Trophoblast cell (in vitro differentiated cells and primary cell): ENCODE measurements around the gene ARHGEF18.

Source experiments
- DNase-seq, 2 donors: peaks; one replicate each; pipeline ENCODE4 v3.0.0-alpha.2; 2016
- H2AFZ ChIP-seq: 2 replicates; pipeline ENCODE4 v1.6.1; 2013; ENCODE audit warnings: low read length, moderate library complexity, mild to moderate bottlenecking; ENCODE audit not compliant: insufficient read depth, poor library complexity
- H2AK5ac ChIP-seq: 2 replicates; pipeline ENCODE4 v1.6.1; 2013; ENCODE audit warnings: mild to moderate bottlenecking, low read length
- H2BK120ac ChIP-seq: 2 replicates; pipeline ENCODE4 v1.6.1; 2013; ENCODE audit warnings: low read length, mild to moderate bottlenecking, moderate library complexity; ENCODE audit not compliant: insufficient read depth, poor library complexity
- H2BK12ac ChIP-seq: 2 replicates; pipeline ENCODE4 v1.6.1; 2013; ENCODE audit warnings: mild to moderate bottlenecking, low read length, moderate library complexity
- H2BK5ac ChIP-seq: 2 replicates; pipeline ENCODE4 v1.6.1; 2013; ENCODE audit warnings: low read length, low read depth, moderate library complexity, mild to moderate bottlenecking; ENCODE audit not compliant: poor library complexity
- H3K14ac ChIP-seq: 2 replicates; pipeline ENCODE4 v1.6.1; 2013; ENCODE audit warnings: mild to moderate bottlenecking, low read length
- H3K18ac ChIP-seq: 2 replicates; pipeline ENCODE4 v1.6.1; 2013; ENCODE audit warnings: mild to moderate bottlenecking, low read length
- H3K23ac ChIP-seq: 2 replicates; pipeline ENCODE4 v1.6.1; 2013; ENCODE audit warnings: low read length
- H3K27ac ChIP-seq: 2 replicates; pipeline ENCODE4 v1.5.1; 2013; ENCODE audit warnings: low read depth, mild to moderate bottlenecking, inconsistent platforms, low read length, moderate library complexity
- H3K27me3 ChIP-seq: 2 replicates; pipeline ENCODE4 v1.6.1; 2013; ENCODE audit warnings: inconsistent platforms, mild to moderate bottlenecking, low read length, moderate library complexity; ENCODE audit not compliant: insufficient read depth
- H3K36me3 ChIP-seq, 2 experiments: 1 replicate in 1 of 2; 2 replicates in 1 of 2; pipeline ENCODE4 v1.6.1; 2013; ENCODE audit warnings: low read length in 2 of 2, mild to moderate bottlenecking in 2 of 2, moderate library complexity in 1 of 2; ENCODE audit not compliant: insufficient read depth in 2 of 2, control insufficient read depth in 1 of 2
- H3K4ac ChIP-seq: 2 replicates; pipeline ENCODE4 v1.6.1; 2013; ENCODE audit warnings: low read depth, mild to moderate bottlenecking, low read length, moderate library complexity
- H3K4me1 ChIP-seq, 2 experiments: 1 replicate in 1 of 2; 2 replicates in 1 of 2; pipeline ENCODE4 v1.6.1; 2013; ENCODE audit warnings: low read length in 2 of 2, mild to moderate bottlenecking in 2 of 2, moderate library complexity in 1 of 2; ENCODE audit not compliant: insufficient read depth in 2 of 2, control insufficient read depth in 1 of 2
- H3K4me2 ChIP-seq: 2 replicates; pipeline ENCODE4 v1.6.1; 2013; ENCODE audit warnings: inconsistent platforms, mild to moderate bottlenecking, low read length, moderate library complexity
- H3K4me3 ChIP-seq: 2 replicates; pipeline ENCODE4 v1.5.1; 2013; ENCODE audit warnings: mild to moderate bottlenecking, low read depth, low read length, inconsistent platforms
- H3K79me1 ChIP-seq: one replicate; pipeline ENCODE4 v1.6.1; 2013; ENCODE audit warnings: low read length
- H3K79me2 ChIP-seq: 2 replicates; pipeline ENCODE4 v1.6.1; 2013; ENCODE audit warnings: low read length, mild to moderate bottlenecking; ENCODE audit not compliant: control insufficient read depth, insufficient read depth, poor library complexity
- H3K9ac ChIP-seq: 2 replicates; pipeline ENCODE4 v1.6.1; 2013; ENCODE audit warnings: mild to moderate bottlenecking, low read length
- H3K9me3 ChIP-seq: 2 replicates; pipeline ENCODE4 v1.6.1; 2013; ENCODE audit warnings: low read depth, mild to moderate bottlenecking, control low read depth, inconsistent platforms, low read length; ENCODE audit not compliant: insufficient read depth
- H4K12ac ChIP-seq: 2 replicates; pipeline ENCODE4 v1.6.1; 2013; ENCODE audit warnings: low read depth, mild to moderate bottlenecking, low read length, moderate library complexity
- H4K8ac ChIP-seq: 2 replicates; pipeline ENCODE4 v1.6.1; 2013; ENCODE audit warnings: low read depth, mild to moderate bottlenecking, low read length, moderate library complexity
- H4K91ac ChIP-seq: one replicate; pipeline ENCODE4 v1.6.1; 2013; ENCODE audit warnings: low read depth, mild to moderate bottlenecking, low read length, moderate library complexity
- WGBS: extraction: QIAGEN DNeasy Blood & Tissue Kit; methylation state at CpG from one replicate; pipeline ENCODE4 v1.1.7; 2013; ENCODE audit warnings: missing lambda C conversion rate; ENCODE audit not compliant: insufficient read length, insufficient coverage; ENCODE audit errors: extremely low coverage; 5-methylcytosine and 5-hydroxymethylcytosine counted together

Gene ARHGEF18

GRCh38 chr19:7318176-7318575, 30.6 kb upstream of the ARHGEF18 start:
- Histone ChIP-seq H2AFZ (no peak overlapping the region), H4K8ac (no peak overlapping the region), H3K9ac (no peak overlapping the region), H3K27ac (no peak overlapping the region), H3K23ac (no peak overlapping the region), H2BK120ac (no peak overlapping the region), H4K91ac (no peak overlapping the region), H3K9me3 (peaks cover 3% of the 10 kb centered on the region), H3K4me2 (no peak overlapping the region), H3K36me3 (no peaks in the 10 kb centered on the region), H3K79me1 (no peaks in the 10 kb centered on the region), H2BK12ac (no peak overlapping the region), H2AK5ac (no peak overlapping the region), H3K14ac (no peak overlapping the region), H3K4me3 (no peak overlapping the region), H3K4ac (no peak overlapping the region), H3K27me3 (no peaks in the 10 kb centered on the region), H3K18ac (no peak overlapping the region), H4K12ac (no peak overlapping the region), H3K79me2 (no peaks in the 10 kb centered on the region), H3K4me1 (no peaks in the 10 kb centered on the region), H2BK5ac (no peak overlapping the region)
- WGBS = no CpG with 5 or more reads among the region's 2 CpGs
- DNase-seq = no peak

- peak; percentile 80 to 86 for DNase-seq
- Histone ChIP-seq H3K23ac (no peak overlapping the region), H3K9ac (no peak overlapping the region), H3K4me3 (no peak overlapping the region), H2BK120ac (no peak overlapping the region), H4K12ac (no peak overlapping the region), H3K36me3 (no peaks in the 10 kb centered on the region), H3K79me1 (no peaks in the 10 kb centered on the region), H3K79me2 (no peaks in the 10 kb centered on the region), H2BK12ac (no peak overlapping the region), H2AK5ac (no peak overlapping the region), H3K4me2 (no peak overlapping the region), H3K4ac (no peak overlapping the region), H4K8ac (no peak overlapping the region), H3K27ac (no peak overlapping the region), H3K4me1 (no peaks in the 10 kb centered on the region), H3K18ac (no peak overlapping the region), H2AFZ (no peak overlapping the region), H3K14ac (no peak overlapping the region), H3K9me3 (no peaks in the 10 kb centered on the region), H3K27me3 (no peaks in the 10 kb centered on the region), H2BK5ac (no peak overlapping the region), H4K91ac (no peak overlapping the region)
- WGBS = no CpG with 5 or more reads among the region's 10 CpGs
Measured at GRCh38 chr19:7326105-7326877, 22.4 kb upstream of the ARHGEF18 start.

GRCh38 chr19:7327802-7328201, 20.9 kb upstream of the ARHGEF18 start:
- no peaks in the 10 kb centered on the region for H3K36me3 ChIP-seq
- H2AFZ ChIP-seq = no peak overlapping the region
- H3K27ac ChIP-seq = no peak overlapping the region
- no peak overlapping the region for H3K23ac ChIP-seq
- H3K27me3 ChIP-seq = no peaks in the 10 kb centered on the region
- H2BK120ac ChIP-seq = no peak overlapping the region
- H2AK5ac ChIP-seq = no peak overlapping the region
- no peaks in the 10 kb centered on the region for H3K79me2 ChIP-seq
- H2BK5ac ChIP-seq = no peak overlapping the region
- H3K18ac ChIP-seq = no peak overlapping the region
- no peaks in the 10 kb centered on the region for H3K4me1 ChIP-seq
- no CpG with 5 or more reads among the region's 1 CpG for WGBS
- H2BK12ac ChIP-seq = no peak overlapping the region
- H3K79me1 ChIP-seq = no peaks in the 10 kb centered on the region
- DNase-seq = no peak
- H3K14ac ChIP-seq = no peak overlapping the region
- H4K12ac ChIP-seq = no peak overlapping the region
- no peak overlapping the region for H3K9ac ChIP-seq
- no peak overlapping the region for H3K4me3 ChIP-seq
- H4K8ac ChIP-seq = no peak overlapping the region
- no peak overlapping the region for H4K91ac ChIP-seq
- H3K4me2 ChIP-seq = no peak overlapping the region
- no peaks in the 10 kb centered on the region for H3K9me3 ChIP-seq
- no peak overlapping the region for H3K4ac ChIP-seq

- WGBS = no CpG with 5 or more reads among the region's 4 CpGs
Measured at GRCh38 chr19:7328647-7329046, 20.1 kb upstream of the ARHGEF18 start.

More at GRCh38 chr19:7328647-7329046, 20.1 kb upstream of the ARHGEF18 start:
- H3K36me3 ChIP-seq = no peaks in the 10 kb centered on the region
- H3K27me3 ChIP-seq = no peaks in the 10 kb centered on the region
- no peak overlapping the region for H3K14ac ChIP-seq
- H2AK5ac ChIP-seq = no peak overlapping the region
- DNase-seq = no peak
- H3K4me3 ChIP-seq = no peak overlapping the region
- H3K9ac ChIP-seq = no peak overlapping the region
- H3K4me2 ChIP-seq = no peak overlapping the region
- H2BK5ac ChIP-seq = no peak overlapping the region
- no peak overlapping the region for H3K23ac ChIP-seq
- no peak overlapping the region for H4K91ac ChIP-seq
- no peak overlapping the region for H4K8ac ChIP-seq
- no peaks in the 10 kb centered on the region for H3K4me1 ChIP-seq
- H3K27ac ChIP-seq = no peak overlapping the region
- H3K4ac ChIP-seq = no peak overlapping the region
- no peaks in the 10 kb centered on the region for H3K79me2 ChIP-seq
- H2BK12ac ChIP-seq = no peak overlapping the region
- H4K12ac ChIP-seq = no peak overlapping the region
- no peaks in the 10 kb centered on the region for H3K9me3 ChIP-seq
- H2AFZ ChIP-seq = no peak overlapping the region
- H2BK120ac ChIP-seq = no peak overlapping the region
- H3K79me1 ChIP-seq = no peaks in the 10 kb centered on the region
- no peak overlapping the region for H3K18ac ChIP-seq
